ENCODE measurements around the gene CARS2.

GRCh38 chr13:110699148-110700145 is 6.5 kb downstream of the CARS2 start:
- no peak for TF ChIP-seq CSDC2 (CRISPR knock-in tag; IDR thresholded peaks at IDR 0.05)
- TF ChIP-seq RARB (CRISPR knock-in tag; IDR thresholded peaks at IDR 0.05) = no peak
- no peak for TF ChIP-seq ZNF70 (CRISPR knock-in tag; IDR thresholded peaks at IDR 0.05)
- TF ChIP-seq TOX (CRISPR knock-in tag; IDR thresholded peaks at IDR 0.05; ENCODE audit: borderline replicate concordance) = no peak
- TF ChIP-seq PATZ1 (CRISPR knock-in tag; IDR thresholded peaks at IDR 0.05; ENCODE audit: borderline replicate concordance) = no peak
- TF ChIP-seq ZNF565 (CRISPR knock-in tag; conservative IDR thresholded peaks at IDR 0.05; ENCODE audit: low read depth) = no peak
- TF ChIP-seq TCF4 (CRISPR knock-in tag; IDR thresholded peaks at IDR 0.05; ENCODE audit: borderline replicate concordance) = no peak
- no peak for TF ChIP-seq ZNF8 (CRISPR knock-in tag; IDR thresholded peaks at IDR 0.05)
- no peak for TF ChIP-seq SNAI2 (CRISPR knock-in tag; IDR thresholded peaks at IDR 0.05)
- TF ChIP-seq ISL1 (CRISPR knock-in tag; IDR thresholded peaks at IDR 0.05) = no peak
- TF ChIP-seq GLIS3 (CRISPR knock-in tag; IDR thresholded peaks at IDR 0.05) = no peak
- TF ChIP-seq ARNTL (CRISPR knock-in tag; IDR thresholded peaks at IDR 0.05; ENCODE audit: borderline replicate concordance, low read depth) = no peak
- TF ChIP-seq OSR1 (CRISPR knock-in tag; IDR thresholded peaks at IDR 0.05) = no peak
- no peak for TF ChIP-seq BACH2 (CRISPR knock-in tag; IDR thresholded peaks at IDR 0.05; ENCODE audit: borderline replicate concordance)
